GM12892 (cell line): ENCODE results near the gene CCDC71.

Source experiments
- DNase-seq: peaks from one replicate; pipeline ENCODE4 v3.0.0; 2011; ENCODE audit not compliant: insufficient read length
- FAIRE-seq: peaks from 2 replicates; lab custom pipeline; 2011; peaks lifted over from hg19 to GRCh38; lab: Jason Lieb, UNC
- POLR2A ChIP-seq: IDR thresholded peaks from 2 replicates; pipeline ENCODE4 v1.6.1; 2011; ENCODE audit warnings: low read depth, low read length, control low read depth
- POLR2AphosphoS5 ChIP-seq: IDR thresholded peaks from 2 replicates; pipeline ENCODE4 v1.6.1; 2011; ENCODE audit warnings: low read depth, low read length, control low read depth
- TAF1 ChIP-seq: IDR thresholded peaks from 2 replicates; pipeline ENCODE4 v1.6.1; 2011; ENCODE audit warnings: low read depth, mild to moderate bottlenecking, control low read depth, low read length, borderline replicate concordance

The CCDC71 gene

DNA sequence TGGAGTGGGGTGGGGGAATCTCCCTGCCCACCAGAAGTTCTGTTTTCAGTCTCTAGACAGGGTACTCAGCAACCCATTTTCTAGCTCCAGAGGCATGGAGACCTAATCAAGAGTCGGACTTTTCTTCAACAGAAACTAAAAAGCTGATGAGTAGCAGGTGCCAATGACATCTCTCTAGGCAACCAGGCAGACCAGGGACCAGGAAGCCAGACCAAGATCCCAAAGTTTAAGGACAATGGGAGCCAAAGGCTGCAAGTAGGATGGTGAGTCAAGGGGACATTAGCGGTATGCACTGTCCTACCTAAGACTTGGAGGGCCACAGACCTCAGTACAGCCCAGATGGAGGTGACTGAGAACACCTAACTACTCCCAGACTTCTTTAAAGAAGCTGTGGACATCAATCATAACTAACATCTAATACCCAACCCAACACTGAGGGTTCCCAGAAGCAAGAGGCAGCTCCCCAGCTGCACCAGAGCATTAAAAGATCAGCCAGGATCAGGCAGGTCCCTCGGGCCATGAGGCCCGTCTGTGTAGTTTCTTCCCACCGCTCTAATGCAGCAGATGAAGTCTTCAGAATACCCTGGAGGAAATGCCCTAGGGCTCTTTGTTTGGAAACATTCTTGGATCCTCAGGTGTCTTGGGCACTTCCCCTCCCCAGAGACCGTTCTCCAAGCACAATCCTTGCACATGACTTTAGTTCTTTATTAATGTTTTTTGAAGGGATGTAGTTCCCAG lies 979 bp downstream of the CCDC71 start:
- DNase-seq (no peak), FAIRE-seq (peak; percentile 46)
- TF ChIP-seq POLR2A (no peak), POLR2AphosphoS5 (no peak; the same call in 1 of the 2 replicates), TAF1 (no peak)

DNA sequence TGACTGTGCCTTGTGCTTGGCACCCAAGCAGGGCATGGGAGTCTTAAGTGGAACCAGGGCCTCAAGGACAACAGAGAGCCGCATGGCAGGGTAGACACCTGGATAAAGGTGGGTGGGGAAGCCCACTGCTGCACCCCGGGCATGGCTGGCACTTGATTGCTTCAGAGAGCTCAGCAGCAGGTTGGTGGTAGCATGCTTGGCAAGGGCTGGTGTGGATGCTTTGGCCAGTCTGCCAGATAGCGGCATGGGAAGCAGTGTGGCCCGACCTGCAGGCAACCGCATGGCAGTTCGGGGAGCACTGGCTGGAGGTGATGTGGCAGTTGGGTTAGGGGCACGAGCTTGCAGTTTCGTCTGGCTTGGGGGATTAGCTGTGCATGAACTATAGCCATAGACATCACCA lies 2.5 kb downstream of the CCDC71 start:
- FAIRE-seq (no peak), DNase-seq (no peak)
- TF ChIP-seq TAF1 (no peak), POLR2AphosphoS5 (no peak), POLR2A (no peak)

DNA sequence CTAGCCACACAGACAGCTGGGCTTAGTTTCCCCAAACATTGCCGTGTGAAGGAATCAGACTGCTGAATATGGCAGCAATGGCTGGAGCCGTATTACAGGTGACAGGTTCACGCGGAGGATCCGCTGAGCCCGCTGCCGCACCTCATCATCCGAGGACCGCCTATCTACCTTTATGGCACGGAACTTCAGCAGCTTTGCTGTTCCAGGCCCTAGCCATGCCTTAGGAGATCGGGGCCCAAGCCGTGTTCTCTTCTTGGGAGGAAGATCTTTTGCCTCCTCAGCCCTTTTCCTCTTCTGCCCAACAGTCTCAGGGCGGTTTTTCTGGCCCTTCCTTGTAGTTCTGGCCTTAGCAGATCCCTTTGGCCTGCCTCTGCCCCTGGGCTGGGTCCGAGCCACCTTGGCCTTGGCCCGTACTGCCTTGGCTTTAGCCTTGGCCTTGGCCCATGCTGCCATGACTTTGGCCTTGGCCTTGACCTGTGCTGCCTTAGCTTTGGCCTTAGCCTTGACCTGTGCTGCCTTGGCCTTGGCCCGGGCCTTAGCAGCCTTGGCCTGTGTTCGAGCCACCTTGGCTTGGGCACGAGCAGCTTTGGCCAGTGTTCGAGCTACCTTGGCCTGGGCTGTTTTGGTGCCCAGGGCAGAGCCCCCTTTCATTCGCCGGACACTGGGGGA lies 3.2 kb downstream of the CCDC71 start:
- TF ChIP-seq POLR2AphosphoS5 (peak; percentile 22; the same call in 1 of the 2 replicates), TAF1 (no peak), POLR2A (peak; percentile 24; the same call in 1 of the 2 replicates)
- DNase-seq (no peak), FAIRE-seq (no peak)

DNA sequence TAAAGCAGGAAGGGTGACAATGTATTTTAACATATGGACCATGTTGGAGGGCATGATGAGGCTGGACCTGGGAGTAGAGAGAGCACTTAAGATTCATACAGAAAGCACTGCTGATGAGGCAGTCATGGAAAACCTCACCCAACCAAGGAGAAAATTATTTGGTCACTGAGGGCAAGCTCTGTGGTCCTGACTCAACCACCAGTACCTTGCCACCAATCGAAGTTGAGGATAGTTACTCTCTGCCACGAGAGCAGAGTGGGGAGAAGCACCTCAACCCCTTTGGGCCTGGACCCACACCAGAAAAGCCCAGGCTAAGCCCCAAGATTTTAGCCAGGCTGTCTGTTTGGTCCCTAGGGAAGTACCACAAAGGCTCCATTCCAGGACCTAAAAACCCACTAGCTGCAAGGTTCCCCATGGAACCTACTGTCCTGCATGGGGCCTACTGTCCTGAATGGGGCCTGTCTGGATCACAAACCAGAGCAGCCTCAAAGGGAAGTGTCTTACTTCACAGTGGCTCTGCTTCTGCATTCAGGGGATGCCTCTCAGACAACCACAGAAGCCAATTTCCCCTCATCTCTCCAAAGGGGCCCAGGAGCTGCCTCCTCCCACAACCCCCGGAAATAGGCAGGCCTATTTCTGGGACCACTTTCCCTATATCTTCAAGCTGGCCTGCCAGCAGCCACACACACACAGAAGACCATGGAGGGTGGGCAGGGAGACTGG lies 4.2 kb downstream of the CCDC71 start:
- FAIRE-seq (no peak), DNase-seq (no peak)
- TF ChIP-seq POLR2A = peak; percentile 30
- no peak for TF ChIP-seq TAF1

DNA sequence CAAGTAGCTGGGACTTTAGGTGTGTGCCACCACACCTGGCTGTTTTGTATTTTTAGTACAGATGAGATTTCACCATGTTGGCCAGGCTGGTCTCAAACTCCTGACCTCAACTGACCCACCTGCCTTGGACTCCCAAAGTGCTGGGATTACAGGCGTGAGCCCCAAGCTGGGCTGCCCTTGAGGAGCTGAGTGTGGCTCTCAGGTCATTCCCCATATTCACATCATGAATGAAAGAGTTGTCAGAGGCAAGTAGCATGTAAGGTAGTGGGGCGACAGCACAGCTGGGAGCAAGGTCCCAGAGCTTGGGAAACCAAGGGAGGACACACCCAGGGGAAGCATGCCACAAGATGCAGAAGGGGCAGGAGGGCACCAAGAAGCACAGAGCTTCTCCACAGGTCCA lies 4.9 kb downstream of the CCDC71 start:
- TF ChIP-seq POLR2AphosphoS5 (no peak), TAF1 (no peak), POLR2A (no peak)
- FAIRE-seq = no peak

DNA sequence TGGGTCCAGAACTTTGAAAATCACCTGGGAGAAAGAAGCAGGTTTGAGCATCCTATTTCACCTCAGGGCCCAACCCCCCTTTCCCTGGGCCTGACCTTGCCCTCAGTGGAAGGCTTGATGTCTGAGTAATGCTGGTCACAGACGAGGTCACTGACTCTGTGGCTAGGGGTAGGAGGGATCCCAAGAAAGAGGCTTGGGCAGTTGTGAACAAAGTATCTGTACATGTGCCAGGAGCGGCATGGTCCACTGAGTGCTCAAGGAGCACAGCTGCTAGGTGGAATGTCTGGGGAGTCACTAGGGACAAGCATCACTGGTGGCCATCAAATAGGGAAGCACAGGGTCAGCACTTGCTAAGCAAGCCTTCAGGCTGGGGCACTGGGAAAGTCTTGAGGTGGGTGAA lies 7.3 kb downstream of the CCDC71 start:
- DNase-seq (no peak), FAIRE-seq (no peak)
- TF ChIP-seq POLR2AphosphoS5 = no peak
- TF ChIP-seq POLR2A = no peak
- no peak for TF ChIP-seq TAF1

More for the DNA sequence above, 4.9 kb downstream of the CCDC71 start:
- DNase-seq = no peak

DNA sequence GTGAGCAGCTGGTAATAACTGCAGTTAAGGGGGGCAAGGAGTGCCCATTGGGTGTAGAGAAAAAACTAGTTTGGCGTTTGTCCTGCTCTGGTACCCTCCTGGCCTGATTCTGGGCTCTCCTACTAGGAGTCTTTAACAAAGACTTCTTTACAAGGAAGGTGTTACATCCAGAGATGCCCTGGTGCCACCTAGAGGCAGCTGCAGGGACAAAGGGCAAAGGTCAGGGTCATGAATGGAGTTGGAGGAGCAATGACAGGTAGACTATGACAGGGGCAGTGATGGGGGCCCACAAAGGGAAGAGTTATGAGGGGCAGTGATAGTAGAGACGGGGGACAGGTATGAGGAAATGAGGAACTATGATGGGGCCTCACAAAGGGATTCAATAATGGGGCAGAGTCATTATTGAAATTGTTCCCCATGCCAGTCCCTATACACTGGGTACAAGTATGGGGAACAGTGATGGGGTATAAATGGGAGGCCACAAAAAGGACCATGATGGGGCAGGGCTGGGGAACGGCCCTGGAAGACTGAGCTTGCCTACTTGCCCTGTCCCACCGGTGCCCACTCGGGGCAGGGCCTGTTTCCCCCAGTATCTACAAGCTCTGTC lies 7.9 kb downstream of the CCDC71 start:
- DNase-seq (no peak), FAIRE-seq (peak; percentile 82)
- TF ChIP-seq POLR2A = peak; percentile 17; the same call in 1 of the 2 replicates
- no peak for TF ChIP-seq TAF1
- no peak for TF ChIP-seq POLR2AphosphoS5

DNA sequence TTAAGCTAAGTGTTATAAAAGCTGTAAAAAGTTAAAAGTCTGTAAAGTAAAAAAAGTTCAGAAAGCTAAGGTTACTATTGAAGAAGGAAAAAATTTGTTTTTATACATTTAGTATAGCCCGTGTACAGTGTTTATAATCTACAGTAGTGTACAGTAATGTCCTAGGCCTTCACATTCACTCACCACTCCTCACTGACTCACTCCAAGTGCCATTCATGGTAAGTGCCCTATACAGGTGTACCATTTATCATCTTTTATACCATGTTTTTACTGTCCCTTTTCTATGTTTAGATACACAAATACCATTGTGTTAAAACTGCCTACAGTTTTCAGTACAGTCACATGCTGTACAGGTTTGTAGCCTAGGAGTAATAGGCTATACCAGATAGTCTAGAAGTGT lies 8.8 kb downstream of the CCDC71 start:
- FAIRE-seq = no peak
- no peak for TF ChIP-seq TAF1
- TF ChIP-seq POLR2AphosphoS5 = no peak
- TF ChIP-seq POLR2A = no peak
- DNase-seq = no peak

DNA sequence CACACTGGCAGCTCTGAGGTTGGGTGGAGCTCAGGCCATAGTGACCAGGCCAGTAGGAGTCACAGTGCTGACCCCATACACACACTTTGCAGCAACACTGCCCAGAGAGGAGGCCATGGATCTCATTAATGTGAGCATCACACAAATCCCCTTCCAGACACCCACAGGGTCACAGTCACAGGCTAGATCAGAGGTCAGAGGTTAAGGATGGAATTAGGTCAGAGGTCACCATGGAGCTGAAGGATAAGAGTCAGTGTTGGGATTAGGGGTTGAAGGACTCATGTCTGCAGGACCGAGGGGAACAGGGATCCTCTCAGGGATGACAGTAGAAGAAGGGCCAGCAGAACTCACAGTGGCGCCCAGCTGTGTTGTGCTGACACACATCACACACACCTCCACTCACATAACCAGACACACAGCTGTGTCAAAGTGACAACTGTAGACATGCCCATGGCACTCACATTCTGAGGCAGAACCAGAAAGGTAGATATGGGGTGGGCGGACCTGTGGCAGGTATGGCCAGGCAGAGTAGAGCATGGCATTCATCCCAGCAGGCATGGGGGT lies 12.7 kb downstream of the CCDC71 start:
- TF ChIP-seq POLR2AphosphoS5 (no peak), POLR2A (no peak), TAF1 (no peak)
- no peak for DNase-seq
- FAIRE-seq = no peak

DNA sequence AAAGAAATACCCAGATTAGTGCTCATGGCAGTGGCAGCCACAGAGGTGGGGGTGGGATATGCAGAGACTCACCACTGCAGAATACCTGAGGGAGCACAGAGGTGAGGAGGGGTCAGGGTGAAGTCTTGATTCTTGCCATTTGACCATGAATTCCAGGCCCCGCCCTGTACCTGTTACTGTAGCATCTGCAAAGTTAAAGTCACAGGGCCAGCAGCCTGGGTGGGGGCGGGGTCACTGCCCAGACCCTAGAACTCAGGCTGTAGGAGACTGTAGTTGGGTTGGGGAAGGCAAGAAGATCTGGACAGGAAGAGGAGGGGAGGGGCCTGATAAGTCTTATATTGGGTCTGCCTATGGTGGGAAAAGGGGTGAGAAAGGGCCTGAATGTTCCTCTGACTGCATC lies 14.5 kb downstream of the CCDC71 start:
- no peak for DNase-seq
- TF ChIP-seq TAF1 (no peak), POLR2A (no peak), POLR2AphosphoS5 (no peak)
- FAIRE-seq = no peak

DNA sequence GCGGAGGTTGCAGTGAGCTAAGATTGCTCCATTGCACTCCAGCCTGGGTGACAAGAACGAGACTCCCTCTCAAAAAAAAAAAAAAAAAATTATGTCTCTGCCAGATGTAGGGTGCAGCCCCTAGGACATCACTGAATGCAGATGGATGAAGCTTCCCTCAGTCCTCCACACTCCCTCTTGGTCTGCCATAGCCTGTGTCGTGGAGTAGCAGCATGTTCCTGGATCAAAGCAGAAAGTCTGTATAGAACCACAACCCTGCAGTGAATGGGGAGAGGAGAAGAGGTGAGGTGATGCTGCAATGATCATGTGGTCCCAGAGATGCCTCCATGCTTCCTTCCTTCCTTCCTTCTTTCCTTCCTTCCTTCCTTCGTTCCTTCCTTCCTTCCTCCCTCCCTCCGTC lies 18.0 kb downstream of the CCDC71 start:
- DNase-seq (no peak), FAIRE-seq (no peak)
- TF ChIP-seq POLR2A = no peak
- no peak for TF ChIP-seq POLR2AphosphoS5
- no peak for TF ChIP-seq TAF1

DNA sequence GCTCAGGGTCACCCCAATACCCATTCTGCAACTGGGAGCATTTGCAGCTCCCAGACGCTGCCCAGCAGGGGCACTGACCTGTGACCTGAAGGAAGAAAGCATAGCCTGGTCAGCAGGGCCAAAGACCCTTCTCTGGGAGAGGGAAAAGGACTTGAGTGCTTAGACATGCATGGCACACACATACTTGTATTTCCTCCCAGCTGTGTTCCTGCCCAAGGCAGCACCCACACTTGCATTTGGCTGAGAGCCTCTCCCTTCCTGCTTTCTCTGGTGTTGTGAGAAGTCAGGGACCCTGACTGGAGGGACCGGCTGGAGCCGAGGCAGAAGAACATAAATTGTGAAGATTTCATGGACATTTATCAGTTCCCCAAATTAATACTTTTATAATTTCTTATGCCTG lies 26.1 kb downstream of the CCDC71 start:
- DNase-seq = no peak
- no peak for FAIRE-seq
- TF ChIP-seq POLR2A (no peak), POLR2AphosphoS5 (no peak), TAF1 (no peak)
